GM12878 (cell line): ENCODE data around the gene STRA6. TPM values are rescaled to one million over a fixed set of nuclear protein-coding genes. Genes with fewer than 3 reads are reported as not detected.
A peak's percentile ranks its signal among the peaks of the same experiment; 100 is the strongest.

Source experiments
- ATAC-seq: fragments of 200-7000 bp; cut with Tn5 transposase; 3 replicates; pipeline ENCODE4 v1.9.1; 2020; ENCODE audit warnings: mild to moderate bottlenecking, moderate library complexity
- BruUV-seq: library from RNA; stranded (reverse); fragments of 400-500 nt; replicated peaks from 2 replicates; lab custom pipeline; 2021; lab: Mats Ljungman, UMichigan
- CTCF ChIA-PET: fragments of 300-600 bp; sonication (Branson Sonifier 250); formaldehyde crosslinking; extraction: SDS; loops from one replicate; lab custom pipeline; 2021; ENCODE audit warnings: inconsistent platforms; lab: Yijun Ruan, JAX
- POLR2A ChIA-PET: fragments of 350-600 bp; formaldehyde crosslinking; extraction: SDS; loops from one replicate; lab custom pipeline; 2021; ENCODE audit warnings: inconsistent platforms; lab: Charles Lee
- RAD21 ChIA-PET: fragments of 300-600 bp; sonication (Branson Sonifier 250); formaldehyde crosslinking; loops from one replicate; lab custom pipeline; 2023; ENCODE audit warnings: antibody characterized with exemption; ENCODE audit not compliant: unreplicated experiment; lab: Charles Lee
- SMC1A ChIA-PET: fragments of 300-600 bp; sonication (Branson Sonifier 250); formaldehyde crosslinking; loops from one replicate; lab custom pipeline; 2023; ENCODE audit not compliant: unreplicated experiment, uncharacterized antibody; lab: Charles Lee
- DNase-seq: peaks from one replicate; pipeline ENCODE4 v3.0.0-alpha.2; 2011; ENCODE audit warnings: low read depth, low spot score
- FAIRE-seq: peaks from 3 replicates; lab custom pipeline; 2011; peaks lifted over from hg19 to GRCh38; lab: Jason Lieb, UNC
- H2AFZ ChIP-seq: 2 replicates; pipeline ENCODE4 v1.6.0; 2011; ENCODE audit warnings: low read depth, low read length, control low read depth; ENCODE audit not compliant: control insufficient read depth
- H3K27ac ChIP-seq: 2 replicates; pipeline ENCODE4 v1.5.1; 2011; ENCODE audit warnings: control low read depth; ENCODE audit not compliant: control insufficient read depth, insufficient read depth
- H3K27me3 ChIP-seq, 2 experiments: replicated peaks in 1 of 2; 2 replicates each; pipeline versions ENCODE4 v1.6.0 to v1.6.1; 2011; ENCODE audit warnings: low read length in 1 of 2; ENCODE audit not compliant: control insufficient read depth in 2 of 2, insufficient read depth in 2 of 2
- H3K36me3 ChIP-seq, 2 experiments: 2 replicates each; pipeline ENCODE4 v1.5.1; 2011; ENCODE audit warnings: low read length in 1 of 2; ENCODE audit not compliant: control insufficient read depth in 2 of 2, insufficient read depth in 2 of 2
- H3K4me1 ChIP-seq: 2 replicates; pipeline ENCODE4 v1.6.1; 2011; ENCODE audit warnings: mild to moderate bottlenecking, low read length, moderate library complexity, mixed read lengths; ENCODE audit not compliant: control insufficient read depth, insufficient read depth
- H3K4me2 ChIP-seq: 2 replicates; pipeline ENCODE4 v1.6.0; 2011; ENCODE audit warnings: control low read depth; ENCODE audit not compliant: control insufficient read depth, insufficient read depth
- H3K4me3 ChIP-seq: fragments of 200-600 bp; sonication (generic); 2 replicates; pipeline ENCODE4 v1.5.1; 2016
- H3K79me2 ChIP-seq: 2 replicates; pipeline ENCODE4 v1.6.0; 2011; ENCODE audit warnings: low read length; ENCODE audit not compliant: control insufficient read depth, insufficient read depth
- H3K9ac ChIP-seq: 2 replicates; pipeline ENCODE4 v1.8.0; 2011; ENCODE audit warnings: low read length, control low read depth, mixed read lengths; ENCODE audit not compliant: control insufficient read depth, insufficient read depth
- H3K9me3 ChIP-seq: replicated peaks from 3 replicates; pipeline ENCODE4 v1.5.1; 2011; ENCODE audit warnings: mild to moderate bottlenecking, low read length; ENCODE audit not compliant: control insufficient read depth, insufficient read depth
- H4K20me1 ChIP-seq: 2 replicates; pipeline ENCODE4 v1.6.0; 2011; ENCODE audit not compliant: control insufficient read depth, insufficient read depth
- CBX3 ChIP-seq: fragments of 200-600 bp; sonication (generic); IDR thresholded peaks from 2 replicates; pipeline ENCODE4 v1.6.1; 2016; ENCODE audit warnings: low read depth, borderline replicate concordance
- CBX5 ChIP-seq: sonication (generic); IDR thresholded peaks from 2 replicates; pipeline ENCODE4 v1.6.1; 2016; ENCODE audit warnings: low read depth, moderate library complexity, mild to moderate bottlenecking, inconsistent platforms
- ETV6 ChIP-seq, 2 experiments: fragments of 450-650 bp in 1 of 2; IDR thresholded peaks in 1 of 2; conservative IDR thresholded peaks in 1 of 2; 2 replicates each; pipeline ENCODE4 v1.6.1; 2014; ENCODE audit warnings: antibody characterized with exemption in 1 of 2, borderline replicate concordance in 1 of 2, low read depth in 1 of 2, mild to moderate bottlenecking in 1 of 2, moderate library complexity in 1 of 2
- FOXK2 ChIP-seq: fragments of 450-650 bp; IDR thresholded peaks from 2 replicates; pipeline ENCODE4 v1.6.1; 2017; ENCODE audit warnings: mild to moderate bottlenecking, moderate library complexity
- FOXM1 ChIP-seq: IDR thresholded peaks from 2 replicates; pipeline ENCODE4 v1.6.1; 2012; ENCODE audit warnings: low read depth, mild to moderate bottlenecking, inconsistent platforms, low read length, moderate library complexity
- GATAD2B ChIP-seq: fragments of 450-650 bp; conservative IDR thresholded peaks from 2 replicates; pipeline ENCODE4 v1.6.1; 2017; ENCODE audit warnings: low read depth, mild to moderate bottlenecking, moderate library complexity
- HDAC2 ChIP-seq: fragments of 200-600 bp; sonication (generic); IDR thresholded peaks from 2 replicates; pipeline ENCODE4 v1.6.1; 2017
- HDAC6 ChIP-seq: fragments of 200-600 bp; sonication (generic); IDR thresholded peaks from one replicate; pipeline ENCODE4 v1.8.0; 2017; ENCODE audit warnings: antibody characterized with exemption; ENCODE audit not compliant: unreplicated experiment
- IKZF2 ChIP-seq, 2 experiments: fragments of 450-650 bp; IDR thresholded peaks; 2 replicates each; pipeline ENCODE4 v1.6.1; 2017; ENCODE audit warnings: mild to moderate bottlenecking in 2 of 2, moderate library complexity in 2 of 2
- JUNB ChIP-seq: IDR thresholded peaks from 2 replicates; pipeline ENCODE4 v1.6.1; 2016; ENCODE audit warnings: antibody characterized with exemption, mild to moderate bottlenecking
- NR2C2 ChIP-seq: IDR thresholded peaks from 2 replicates; pipeline ENCODE4 v1.6.1; 2011; ENCODE audit warnings: borderline replicate concordance, low read depth; ENCODE audit not compliant: control insufficient read depth, insufficient read length
- RAD21 ChIP-seq: IDR thresholded peaks from 2 replicates; pipeline ENCODE4 v1.6.1; 2011; ENCODE audit warnings: mild to moderate bottlenecking, low read depth, low read length, moderate library complexity; ENCODE audit not compliant: insufficient read depth
- YY1 ChIP-seq: IDR thresholded peaks from 2 replicates; pipeline ENCODE4 v1.6.1; 2011; ENCODE audit warnings: low read depth, mild to moderate bottlenecking, low read length
- ZNF207 ChIP-seq: fragments of 450-650 bp; IDR thresholded peaks from 2 replicates; pipeline ENCODE4 v1.6.1; 2014; ENCODE audit warnings: antibody characterized with exemption, mild to moderate bottlenecking, borderline replicate concordance
- ZNF24 ChIP-seq: fragments of 450-650 bp; IDR thresholded peaks from 2 replicates; pipeline ENCODE4 v1.6.1; 2017; ENCODE audit warnings: antibody characterized with exemption, mild to moderate bottlenecking
- WGBS: methylation state at CpG from one replicate; pipeline ENCODE4 v1.1.6; 2016; ENCODE audit warnings: low lambda C conversion rate; ENCODE audit not compliant: insufficient replicate concordance, insufficient coverage; ENCODE audit errors: missing lambda C conversion rate; 5-methylcytosine and 5-hydroxymethylcytosine counted together
- in situ Hi-C: fragments of 300-500 bp; cut with MboI; formaldehyde crosslinking; loops from 9 replicates; pipeline ENCODE4 v1.14.3; 2018; ENCODE audit warnings: mixed read lengths
- intact Hi-C: fragments of 100-400 bp; cut with micrococcal nuclease; formaldehyde crosslinking; loops from one replicate; pipeline ENCODE4 v1.14.2; 2022; ENCODE audit not compliant: unreplicated experiment
- polyA plus RNA-seq, 11 experiments: library from polyadenylated mRNA; depleted of rRNA in 4 of 11; unstranded in 6 of 11; stranded (reverse) in 5 of 11; fragments of >200 nt; fragmentation: Nextera tagmentation in 4 of 11; fragmentation: Illumina TruSeq in 1 of 11; extraction: Ambion mirVana in 4 of 11; extraction: Trizol in 1 of 11; gene quantifications; 1 replicate in 1 of 11; 2 replicates in 10 of 11; pipeline versions ENCODE4 v1.2.1 to v1.2.3, GENCODE V29; 2011 to 2016; ENCODE audit warnings: inconsistent platforms in 2 of 11, missing spikeins in 2 of 11, low read depth in 1 of 11
- total RNA-seq, 4 experiments: library from RNA; depleted of rRNA in 3 of 4; stranded (reverse); fragments of >200 nt in 3 of 4; fragmentation: Illumina TruSeq in 1 of 4; extraction: Trizol in 1 of 4; gene quantifications; 2 replicates each; pipeline versions ENCODE4 v1.2.1 to v1.2.3, GENCODE V29; 2013 to 2021
- TF ChIP-seq, protein P1 (sequence below): fragments of 450-650 bp; IDR thresholded peaks from 2 replicates; pipeline ENCODE4 v1.6.1; 2017; ENCODE audit warnings: low read depth, mild to moderate bottlenecking, moderate library complexity
- TF ChIP-seq, protein P2 (sequence below): IDR thresholded peaks from 2 replicates; pipeline ENCODE4 v1.6.1; 2011; ENCODE audit warnings: borderline replicate concordance, low read depth, mild to moderate bottlenecking, moderate library complexity, low read length; ENCODE audit not compliant: insufficient read depth, poor library complexity, severe bottlenecking

Gene STRA6
- total and polyA plus RNA-seq, 10 of the 15 experiments (the other 5 are each of a cell fraction or from before 2014, with no cell fraction given) = 0.31 to 10.8 (median 5.8) TPM

DNA sequence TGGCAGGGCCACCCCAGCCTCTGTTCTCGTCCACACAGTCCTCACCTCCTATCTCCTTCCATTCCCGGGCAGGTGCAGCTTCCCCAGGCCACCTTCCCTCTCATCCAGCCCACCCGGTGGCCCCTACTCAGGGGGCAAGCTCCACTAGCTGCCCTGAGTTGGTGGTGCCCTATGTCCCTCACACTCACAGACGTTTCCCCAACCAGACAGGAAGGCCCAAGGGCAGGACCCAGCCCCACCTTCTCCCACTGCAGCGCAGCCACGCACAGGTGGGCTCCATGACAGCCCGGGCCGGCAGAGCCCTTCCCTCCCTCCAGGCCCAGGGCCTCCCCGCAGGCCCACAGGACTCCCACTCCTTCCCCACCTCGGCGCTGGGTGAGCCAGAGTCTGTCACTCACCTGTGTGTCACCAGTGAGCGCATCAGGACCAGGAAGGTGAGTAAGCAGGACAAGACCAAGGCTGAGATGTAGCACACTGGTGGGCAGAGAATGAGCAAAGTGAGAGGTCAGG lies 17.9 kb downstream of the STRA6 start:
- no peak overlapping the region for H3K4me3 ChIP-seq
- WGBS = 19% methylated on average over 12 of the region's 12 CpGs
- no peak for FAIRE-seq

GRCh38 chr15:74182131-74182530 lies 20.5 kb downstream of the STRA6 start:
- ATAC-seq = no peak
- no peak for FAIRE-seq
- no peak for DNase-seq
- ChIA-PET CTCF (no interaction called here), SMC1A (no interaction called here), RAD21 (no interaction called here), POLR2A (interaction anchor here (0.7 kb wide), 1 partner anchor 9 kb away, joined by 3 read pairs; no protein-coding TSS in a partner anchor)
- Histone ChIP-seq H3K27ac (no peak overlapping the region), H3K9me3 (no peaks in the 10 kb centered on the region), H3K4me3 (no peak overlapping the region), H3K9ac (no peak overlapping the region), H3K79me2 (no peaks in the 10 kb centered on the region), H4K20me1 (no peaks in the 10 kb centered on the region), H3K4me2 (no peak overlapping the region), H3K4me1 (peaks cover 18% of the 10 kb centered on the region), H3K27me3 (no peaks in the 10 kb centered on the region), H3K36me3 (no peaks in the 10 kb centered on the region), H2AFZ (no peak overlapping the region)
- intact Hi-C loops (no loop called here), in situ Hi-C loops (no loop called here)
- no TSS peak for BruUV-seq
- WGBS = 29% methylated on average over 8 of the region's 8 CpGs
- TF ChIP-seq FOXM1 (no peak), JUNB (no peak), CBX5 (no peak), ETV6 (conservative IDR thresholded peaks at IDR 0.05 in 1 of 2, IDR thresholded peaks at IDR 0.05 in 1 of 2; ENCODE audit: borderline replicate concordance in 1 of 2, low read depth in 1 of 2) (no peak), RAD21 (no peak), ZNF24 (no peak), FOXK2 (no peak), HDAC2 (no peak), GATAD2B (no peak), HDAC6 (no peak), NR2C2 (no peak), ZNF207 (no peak)
- TF ChIP-seq, protein P1, sequence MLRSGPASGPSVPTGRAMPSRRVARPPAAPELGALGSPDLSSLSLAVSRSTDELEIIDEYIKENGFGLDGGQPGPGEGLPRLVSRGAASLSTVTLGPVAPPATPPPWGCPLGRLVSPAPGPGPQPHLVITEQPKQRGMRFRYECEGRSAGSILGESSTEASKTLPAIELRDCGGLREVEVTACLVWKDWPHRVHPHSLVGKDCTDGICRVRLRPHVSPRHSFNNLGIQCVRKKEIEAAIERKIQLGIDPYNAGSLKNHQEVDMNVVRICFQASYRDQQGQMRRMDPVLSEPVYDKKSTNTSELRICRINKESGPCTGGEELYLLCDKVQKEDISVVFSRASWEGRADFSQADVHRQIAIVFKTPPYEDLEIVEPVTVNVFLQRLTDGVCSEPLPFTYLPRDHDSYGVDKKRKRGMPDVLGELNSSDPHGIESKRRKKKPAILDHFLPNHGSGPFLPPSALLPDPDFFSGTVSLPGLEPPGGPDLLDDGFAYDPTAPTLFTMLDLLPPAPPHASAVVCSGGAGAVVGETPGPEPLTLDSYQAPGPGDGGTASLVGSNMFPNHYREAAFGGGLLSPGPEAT = no peak

More for the DNA sequence above, 17.9 kb downstream of the STRA6 start:
- ChIA-PET SMC1A (no interaction called here), POLR2A (no interaction called here), RAD21 (no interaction called here)
- no peak overlapping the region for H3K27ac ChIP-seq
- no peak for ATAC-seq
- no peaks in the 10 kb centered on the region for H3K27me3 ChIP-seq
- DNase-seq = no peak
- H3K36me3 ChIP-seq = no peaks in the 10 kb centered on the region
- intact Hi-C loops = no loop called here
- peaks cover 18% of the 10 kb centered on the region for H3K4me1 ChIP-seq
- no peak overlapping the region for H3K9ac ChIP-seq
- H2AFZ ChIP-seq = no peak overlapping the region
- no peaks in the 10 kb centered on the region for H4K20me1 ChIP-seq
- H3K79me2 ChIP-seq = no peaks in the 10 kb centered on the region
- TF ChIP-seq IKZF2 (IDR thresholded peaks at IDR 0.05) (no peak), CBX3 (no peak), YY1 (no peak), ZNF207 (no peak)
- TF ChIP-seq, protein P2, sequence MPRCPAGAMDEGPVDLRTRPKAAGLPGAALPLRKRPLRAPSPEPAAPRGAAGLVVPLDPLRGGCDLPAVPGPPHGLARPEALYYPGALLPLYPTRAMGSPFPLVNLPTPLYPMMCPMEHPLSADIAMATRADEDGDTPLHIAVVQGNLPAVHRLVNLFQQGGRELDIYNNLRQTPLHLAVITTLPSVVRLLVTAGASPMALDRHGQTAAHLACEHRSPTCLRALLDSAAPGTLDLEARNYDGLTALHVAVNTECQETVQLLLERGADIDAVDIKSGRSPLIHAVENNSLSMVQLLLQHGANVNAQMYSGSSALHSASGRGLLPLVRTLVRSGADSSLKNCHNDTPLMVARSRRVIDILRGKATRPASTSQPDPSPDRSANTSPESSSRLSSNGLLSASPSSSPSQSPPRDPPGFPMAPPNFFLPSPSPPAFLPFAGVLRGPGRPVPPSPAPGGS = peak; percentile 66
- TF ChIP-seq, all 136 proteins: peak for 1
- H3K9me3 ChIP-seq = no peaks in the 10 kb centered on the region
- no peak overlapping the region; the same call in 1 of the 2 replicates for H3K4me2 ChIP-seq
- no TSS peak for BruUV-seq
- in situ Hi-C loops = no loop called here
- CTCF ChIA-PET = no interaction called here
